Urothelium cell line (cell line): ENCODE measurements around the gene GLT6D1.
A peak's percentile ranks its signal among the peaks of the same experiment; 100 is the strongest.

Source experiments
- DNase-seq: peaks from one replicate; pipeline ENCODE4 v3.0.0; 2011; ENCODE audit warnings: low spot score, mixed read lengths
- FAIRE-seq: peaks from 2 replicates; lab custom pipeline; 2011; peaks lifted over from hg19 to GRCh38; lab: Jason Lieb, UNC

The GLT6D1 gene

DNA sequence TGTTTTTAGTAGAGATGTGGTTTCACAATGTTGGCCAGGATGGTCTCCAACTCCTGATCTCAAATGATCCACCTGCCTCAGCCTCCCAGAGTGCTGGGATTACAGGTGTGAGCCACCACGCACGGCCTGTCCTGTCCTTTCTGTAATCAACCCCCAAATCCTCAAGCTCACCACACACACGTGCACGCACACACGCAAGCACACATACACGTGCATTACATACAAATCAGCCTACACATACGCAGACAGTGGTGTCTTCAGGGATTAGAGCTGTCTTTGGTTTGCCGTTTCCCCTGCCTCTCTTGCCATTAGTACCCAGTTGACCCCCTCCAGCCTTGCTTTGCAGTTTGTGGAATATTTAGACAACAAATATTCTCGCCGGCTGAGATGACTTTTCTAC is 6.5 kb downstream of the GLT6D1 start:
- no peak for FAIRE-seq
- no peak for DNase-seq

DNA sequence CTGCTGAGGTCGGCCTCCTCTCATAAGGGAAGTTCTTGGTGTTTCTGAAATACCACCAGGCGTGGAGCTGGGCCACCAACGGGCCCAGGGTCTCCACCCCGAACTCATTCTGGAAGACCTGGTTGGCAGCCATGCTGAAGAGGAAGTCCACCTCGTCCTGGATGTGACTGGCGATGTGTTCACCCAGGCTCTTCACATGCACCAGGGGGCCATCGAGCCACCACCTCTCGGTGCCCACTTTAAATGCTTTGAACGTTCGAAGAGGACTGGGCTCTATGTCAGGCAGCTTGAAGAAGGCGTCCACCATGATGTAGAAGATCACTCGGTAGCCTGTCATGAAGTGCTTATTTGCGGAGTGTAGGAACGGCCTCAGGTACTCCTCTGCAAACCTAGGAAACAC is 15.1 kb downstream of the GLT6D1 start:
- DNase-seq (no peak), FAIRE-seq (no peak)

DNA sequence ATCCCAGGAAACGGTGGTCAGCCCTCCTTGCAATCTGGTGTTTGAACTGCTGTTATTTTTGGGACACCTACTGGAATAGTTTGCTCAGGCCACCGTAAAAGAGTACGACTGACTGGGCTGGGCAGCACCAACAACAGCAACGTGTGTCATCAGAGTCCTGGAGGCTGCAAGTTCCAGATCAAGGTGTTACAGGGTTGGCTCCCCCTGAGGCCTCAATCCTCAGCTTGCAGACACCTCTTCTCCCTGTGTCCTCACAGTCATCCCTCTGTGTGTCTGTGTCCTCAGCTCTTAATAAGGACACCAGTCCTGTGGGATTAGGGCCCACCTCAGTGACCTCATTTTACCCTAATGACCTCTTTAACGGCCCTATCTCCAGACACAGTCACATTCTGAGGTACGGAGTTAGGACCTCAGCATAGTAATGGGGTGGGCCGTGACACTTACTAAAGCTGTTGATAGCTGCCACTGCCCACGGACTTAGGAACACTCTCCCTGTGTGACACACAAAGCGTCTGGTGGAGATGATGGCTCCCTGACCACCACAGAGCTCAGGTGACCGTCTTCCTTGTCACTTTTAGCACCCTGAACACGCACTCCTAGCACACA is 16.8 kb downstream of the GLT6D1 start:
- no peak for DNase-seq
- FAIRE-seq = no peak

DNA sequence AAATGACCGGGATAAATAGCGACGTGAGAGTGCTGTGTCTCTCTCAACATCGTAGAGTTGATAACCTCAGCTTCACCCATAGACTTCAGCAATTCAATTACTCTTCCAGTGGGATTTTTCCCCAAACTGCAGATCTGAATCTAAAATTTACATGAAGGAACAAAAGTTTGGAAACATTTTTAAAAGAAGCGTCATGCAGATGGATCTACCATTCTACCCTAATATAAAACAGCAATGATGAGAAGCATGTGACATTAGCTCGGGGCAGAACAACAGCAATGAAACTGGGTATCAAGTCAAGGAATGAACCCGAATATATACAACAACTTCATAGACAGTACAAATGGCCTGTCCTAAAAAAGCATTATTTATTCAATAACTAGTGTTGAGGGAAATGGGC is 18.8 kb downstream of the GLT6D1 start:
- DNase-seq (no peak), FAIRE-seq (no peak)

DNA sequence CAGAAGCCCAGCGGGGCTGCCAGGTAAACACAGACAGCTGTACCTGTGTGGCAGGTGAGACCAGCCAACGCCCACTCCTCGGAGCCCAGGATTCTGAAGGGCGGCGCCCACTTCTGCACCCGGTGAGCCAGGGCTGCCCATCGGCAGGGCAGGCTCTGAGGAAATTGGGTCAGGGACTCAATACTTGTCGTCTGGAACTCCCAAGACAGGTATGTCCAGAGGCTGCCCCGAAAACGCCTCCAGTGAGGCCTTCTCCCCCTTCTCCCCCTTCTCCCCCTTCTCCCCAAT is 19.8 kb downstream of the GLT6D1 start:
- FAIRE-seq = no peak
- DNase-seq = no peak

DNA sequence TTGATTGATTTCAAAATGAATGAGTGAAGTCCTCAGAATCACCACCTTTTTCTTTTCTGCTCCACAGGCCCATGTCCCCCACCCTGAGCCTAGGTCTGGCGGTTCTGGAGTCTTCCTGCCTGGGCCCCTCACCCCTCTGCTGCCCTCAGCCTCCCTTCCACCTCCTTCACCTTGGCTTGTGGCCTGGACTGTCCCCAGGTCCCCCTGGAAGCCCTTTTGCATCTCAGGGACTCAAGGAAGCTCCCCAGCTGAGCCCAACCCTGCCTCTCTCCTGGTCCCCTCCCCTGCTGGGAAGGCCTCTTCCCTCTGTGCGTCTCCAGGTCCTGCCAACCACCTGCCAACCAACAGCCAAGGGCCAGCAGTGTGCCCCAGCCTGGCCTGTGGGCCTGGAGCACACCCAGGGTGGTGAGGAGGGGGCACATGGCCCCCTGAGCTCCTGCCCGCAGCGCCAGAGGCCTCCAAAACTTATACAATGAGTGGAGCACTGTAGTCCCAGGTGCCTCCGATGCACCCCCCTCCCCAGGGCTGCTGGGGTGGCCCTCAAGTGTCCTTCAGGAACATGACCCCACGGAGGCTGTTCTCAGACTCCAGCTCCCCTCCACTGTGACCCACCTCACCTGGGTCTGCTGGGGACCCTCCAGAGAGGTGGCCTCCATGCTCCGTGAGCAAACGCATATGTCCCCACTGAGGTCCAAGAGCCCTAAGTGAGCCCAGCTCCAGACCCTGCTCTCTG is 20.3 kb downstream of the GLT6D1 start:
- DNase-seq (no peak), FAIRE-seq (no peak)

DNA sequence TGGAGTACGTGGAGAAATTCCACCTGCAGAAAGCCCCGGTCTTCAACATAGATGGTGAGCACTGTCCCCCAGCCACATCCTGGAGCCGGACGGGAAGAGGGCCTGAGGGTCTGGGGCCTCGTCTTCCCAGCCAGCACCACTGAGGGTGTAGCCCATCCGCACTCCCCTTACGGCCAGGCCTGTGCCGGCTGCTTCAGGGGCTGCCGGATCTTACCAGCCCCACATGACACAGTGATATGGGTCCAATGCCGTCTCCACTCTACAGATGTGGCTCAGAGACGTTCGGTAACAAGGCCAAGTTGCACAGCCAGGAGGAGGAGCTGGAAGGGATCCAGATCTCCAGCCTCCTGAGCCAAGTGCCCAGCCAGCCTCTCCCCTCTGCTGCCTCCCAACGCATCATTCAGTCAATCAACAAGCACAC is 21.3 kb downstream of the GLT6D1 start:
- DNase-seq (no peak), FAIRE-seq (no peak)

DNA sequence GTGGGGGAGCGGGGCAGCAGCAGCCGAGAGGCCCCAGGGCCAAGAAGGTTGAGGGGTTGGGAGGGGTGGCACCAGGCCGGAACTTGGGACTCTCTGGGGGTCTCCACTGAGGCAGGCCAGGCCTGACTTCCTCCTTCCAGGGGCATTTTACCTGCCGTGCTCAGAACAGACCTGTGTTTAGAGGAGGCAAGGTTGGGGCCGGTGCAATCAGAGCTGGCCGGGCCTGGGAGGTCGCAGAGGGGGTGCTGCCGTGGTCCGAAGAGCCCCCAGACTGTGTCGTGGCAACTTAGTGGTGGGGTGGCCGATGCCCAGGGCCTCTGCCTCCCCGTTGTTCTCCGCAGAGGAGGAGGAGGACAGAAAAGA is 21.8 kb downstream of the GLT6D1 start:
- FAIRE-seq (no peak), DNase-seq (no peak)

DNA sequence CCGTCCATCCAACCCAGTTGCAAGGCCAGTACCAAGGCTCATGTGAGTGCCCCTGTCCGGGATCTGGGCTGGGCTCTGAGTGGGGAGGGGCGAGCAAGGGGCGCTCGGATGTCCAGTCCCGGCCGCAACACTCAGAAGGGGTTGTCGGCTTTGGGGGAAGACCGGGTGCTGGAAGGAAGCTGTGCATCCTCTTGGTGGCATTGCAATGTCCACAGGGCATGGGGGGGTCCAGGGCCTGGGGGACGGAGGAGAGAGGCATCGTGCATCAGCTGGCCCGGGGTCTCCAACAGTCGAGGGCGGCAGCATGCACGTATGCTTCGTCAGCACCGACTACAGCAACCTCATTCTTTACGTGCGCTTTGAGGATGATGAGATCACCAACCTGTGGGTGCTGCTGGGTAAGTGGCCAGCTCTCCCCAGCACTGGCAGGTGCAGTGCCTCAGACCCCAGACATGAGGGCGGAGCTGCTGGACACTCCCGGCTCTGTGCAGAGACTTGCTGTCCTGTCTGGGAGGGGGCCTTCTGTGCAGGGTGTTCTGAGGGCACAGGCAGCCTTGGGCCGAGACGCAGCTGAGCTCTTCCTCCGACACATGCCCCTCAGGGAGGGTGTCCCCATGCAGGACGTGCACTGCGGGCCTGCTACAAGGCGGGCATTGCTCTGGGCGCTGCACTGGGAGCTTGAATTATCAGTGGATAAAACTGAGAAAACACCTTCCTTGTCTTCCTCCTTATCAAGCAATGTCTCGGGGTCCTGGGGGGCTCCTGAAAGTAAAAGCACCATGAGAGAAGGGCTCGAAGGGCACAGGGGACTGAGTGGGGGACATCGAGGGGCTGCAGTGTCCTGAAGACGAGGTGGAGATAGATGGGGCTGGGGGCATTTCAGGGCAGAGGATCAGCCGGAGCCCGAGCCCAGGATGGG is 22.5 kb downstream of the GLT6D1 start:
- no peak for FAIRE-seq
- DNase-seq = no peak

DNA sequence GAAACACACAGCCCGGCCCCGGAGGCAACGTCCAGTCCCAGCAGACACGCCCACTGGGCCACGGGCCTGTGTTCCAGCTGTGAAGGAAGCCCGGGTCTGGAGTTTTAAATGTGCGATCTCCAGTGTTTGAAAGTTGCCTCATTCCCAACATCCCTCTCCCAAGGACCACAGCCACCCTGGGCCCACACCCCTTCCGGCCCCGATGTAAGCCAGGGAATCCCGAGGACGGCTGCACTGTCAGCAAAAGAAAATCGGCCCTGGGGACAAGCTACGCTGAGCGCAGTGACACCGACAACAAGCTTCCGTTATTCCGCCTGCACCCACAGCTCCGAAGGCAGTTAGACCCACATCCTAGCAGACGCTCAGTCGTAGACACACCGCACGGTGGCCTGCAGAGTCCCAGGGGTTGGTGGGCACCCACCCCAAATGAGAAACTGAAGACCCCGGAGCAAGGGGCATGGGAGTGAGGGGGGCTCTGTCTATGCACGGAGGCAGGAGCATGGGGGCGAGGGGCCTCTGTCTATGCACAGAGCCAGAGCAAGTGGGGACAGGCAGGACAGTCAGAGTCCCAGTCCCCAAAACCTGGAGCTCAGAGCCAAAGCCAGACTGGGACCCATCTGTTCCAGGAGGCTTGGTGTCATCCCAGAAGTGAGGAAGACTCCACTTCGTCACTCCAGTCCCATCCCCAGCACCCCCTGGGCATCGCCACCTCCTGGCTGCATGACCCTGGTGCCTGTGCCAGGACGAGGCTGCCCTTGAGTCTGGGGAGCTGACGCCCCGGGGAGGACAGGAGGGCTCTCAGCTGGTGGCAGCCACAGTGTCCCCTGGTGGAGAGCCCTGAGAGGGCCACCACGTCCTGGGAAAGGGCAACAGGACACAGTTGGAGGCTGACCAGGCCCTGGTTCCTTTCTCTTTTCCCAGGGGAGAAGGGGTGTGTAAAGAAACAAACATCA is 23.4 kb downstream of the GLT6D1 start:
- DNase-seq (no peak), FAIRE-seq (no peak)

DNA sequence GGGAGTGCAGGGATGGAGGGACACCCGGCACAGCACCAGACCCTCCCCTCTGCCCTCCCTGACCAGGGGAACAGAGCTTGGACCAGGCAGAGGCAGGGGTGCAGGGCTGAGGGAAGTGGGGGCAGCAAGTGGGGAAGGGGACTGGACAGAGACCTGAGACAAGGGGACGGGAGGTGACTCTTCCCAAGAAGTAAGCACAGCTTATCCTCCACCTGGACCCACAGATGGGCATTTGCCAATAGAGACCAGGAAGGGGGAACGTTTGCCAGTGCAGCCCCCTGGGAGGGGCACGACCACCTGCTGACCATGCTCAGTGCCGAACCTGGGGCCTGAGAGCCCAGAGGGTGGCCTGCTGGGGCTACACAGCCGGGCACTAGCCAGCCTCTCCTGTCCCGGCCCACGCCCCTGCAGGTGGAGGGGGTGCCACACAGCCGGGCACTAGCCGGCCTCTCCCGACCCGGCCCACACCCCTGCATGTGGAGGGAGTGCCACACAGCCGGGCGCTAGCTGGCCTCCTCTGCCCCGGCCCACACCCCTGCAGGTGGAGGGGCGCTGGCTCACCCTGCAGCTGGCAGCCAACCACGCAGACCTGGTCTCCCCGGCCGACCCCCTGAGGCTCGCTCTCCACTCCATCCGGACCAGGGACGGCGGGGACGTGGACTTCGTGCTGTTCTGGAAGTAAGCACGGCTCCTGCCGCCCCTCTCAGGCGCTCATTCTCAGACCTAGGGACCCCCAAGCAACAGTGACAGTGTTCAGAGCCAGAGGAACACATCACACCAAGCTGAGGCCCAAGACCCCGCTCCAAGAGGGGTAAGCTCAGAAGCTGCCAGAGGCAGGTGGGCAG is 24.3 kb downstream of the GLT6D1 start:
- no peak for DNase-seq

DNA sequence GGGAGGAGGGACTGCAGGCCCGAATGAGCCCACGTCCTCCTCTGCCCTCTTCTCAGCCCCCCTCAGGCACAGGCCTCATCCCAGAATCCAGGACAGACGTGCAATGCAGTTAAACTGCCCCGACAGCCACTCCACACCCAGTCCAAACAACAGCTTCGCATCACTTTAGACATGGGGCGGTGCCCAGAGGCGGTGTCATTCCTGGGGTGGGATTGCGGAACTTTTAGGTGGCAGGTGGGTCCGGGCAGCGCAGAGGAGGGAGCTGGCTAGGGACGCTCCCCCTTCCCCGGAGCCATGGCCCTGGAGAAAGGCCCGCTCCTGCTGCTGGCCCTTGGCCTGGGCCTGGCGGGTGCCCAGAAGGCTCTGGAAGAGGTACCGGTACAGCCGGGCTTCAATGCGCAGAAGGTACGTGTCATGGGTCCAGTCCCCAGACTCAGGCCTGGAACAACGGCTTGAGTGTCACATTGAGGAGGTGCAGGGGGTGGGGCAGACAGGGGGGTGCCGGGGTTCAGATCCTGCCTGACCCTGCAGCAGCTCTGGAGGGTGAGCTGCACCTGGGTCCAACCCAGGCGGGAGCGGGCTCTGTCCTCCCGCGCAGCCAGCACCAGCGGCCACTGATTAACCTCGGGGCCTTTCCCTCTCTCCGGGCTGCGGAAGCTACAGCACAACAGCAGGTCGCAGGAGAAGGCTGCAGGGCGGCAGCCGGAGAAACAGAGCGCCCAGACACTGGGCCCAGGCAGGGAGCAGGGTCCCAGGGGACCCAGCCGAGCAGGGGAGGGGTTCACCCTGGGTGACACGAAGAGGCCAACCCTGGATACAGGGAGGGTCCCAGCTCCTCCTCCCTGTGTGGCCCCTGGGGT is 25.2 kb downstream of the GLT6D1 start:
- no peak for FAIRE-seq

More for the DNA sequence above, 24.3 kb downstream of the GLT6D1 start:
- no peak for FAIRE-seq

DNA sequence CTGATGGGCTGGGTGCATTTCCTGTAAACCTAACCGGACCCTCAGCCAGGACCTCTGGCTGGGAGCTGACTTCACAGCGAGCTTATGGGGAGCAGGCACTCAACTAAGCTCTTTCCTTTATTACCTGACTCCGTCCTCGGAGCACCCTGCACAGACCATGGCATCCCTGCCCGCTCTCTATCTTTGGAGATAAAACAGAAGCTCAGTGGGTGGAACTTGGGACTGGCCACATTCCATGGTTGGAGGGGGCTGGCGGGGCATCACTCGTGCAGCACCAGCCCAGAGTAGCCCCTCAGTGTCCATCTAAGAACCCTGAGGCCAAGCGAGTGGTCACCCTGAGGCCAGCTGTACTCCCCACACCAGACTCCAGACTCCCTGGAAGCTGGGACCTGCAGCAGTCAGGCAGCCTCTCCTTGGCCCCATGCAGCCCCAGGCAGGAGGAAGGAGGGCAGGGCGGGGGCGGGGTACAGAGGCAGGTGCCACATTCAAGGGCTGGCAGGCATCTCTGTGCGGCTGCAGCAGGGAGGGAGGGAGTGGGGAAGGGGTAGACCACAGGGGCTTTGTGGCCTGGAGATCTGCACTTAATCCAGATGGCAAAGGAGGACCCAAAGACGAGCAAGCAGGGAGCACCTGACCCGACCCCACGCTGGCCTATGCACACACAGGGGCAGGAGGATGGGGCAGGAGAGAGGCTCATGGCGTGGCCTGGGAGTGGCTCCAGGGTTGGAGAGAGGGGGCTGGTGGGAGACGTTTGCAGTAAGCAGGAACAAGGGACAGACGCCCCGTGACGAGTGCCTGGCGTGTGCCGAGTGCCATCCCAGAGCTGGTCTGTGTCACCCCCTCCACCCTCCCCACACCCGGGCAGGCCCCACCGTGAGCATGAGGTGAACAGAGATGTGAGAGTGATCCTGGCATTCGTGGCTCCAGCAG is 26.1 kb downstream of the GLT6D1 start:
- FAIRE-seq = no peak
- no peak for DNase-seq

More for the DNA sequence above, 25.2 kb downstream of the GLT6D1 start:
- DNase-seq = no peak

DNA sequence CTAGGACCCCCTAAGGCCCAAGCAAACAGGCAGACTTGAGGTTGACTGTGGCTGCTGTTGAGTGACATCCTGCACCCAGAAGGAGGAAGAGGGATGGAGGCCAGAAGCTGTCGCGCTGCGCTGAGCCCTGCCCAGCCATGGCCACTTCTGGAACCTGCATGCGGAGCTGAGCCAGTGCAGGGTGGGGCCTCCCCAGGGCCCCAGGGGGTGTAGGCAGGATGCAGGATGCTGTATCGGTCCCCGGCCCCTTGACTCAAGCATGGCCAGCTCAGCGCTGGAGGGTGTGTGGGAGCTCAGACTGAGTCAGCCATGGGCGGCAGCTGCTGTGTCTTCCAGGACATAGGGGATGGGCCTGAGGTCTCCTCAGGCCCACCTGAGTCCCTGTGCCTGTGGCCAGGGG is 26.9 kb downstream of the GLT6D1 start:
- FAIRE-seq (no peak), DNase-seq (no peak)

DNA sequence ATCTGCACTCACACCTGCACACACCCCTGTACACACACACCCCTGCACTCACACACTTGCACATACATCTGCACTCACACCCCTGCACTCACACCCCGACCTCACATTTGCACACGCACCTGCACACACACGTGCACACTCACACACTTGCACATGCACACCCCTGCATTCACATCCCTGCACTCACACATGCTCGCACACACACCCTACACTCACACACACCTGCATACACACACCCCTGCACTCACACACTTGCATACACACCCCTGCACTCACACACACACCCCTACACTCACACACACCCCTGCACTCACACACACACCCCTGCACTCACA is 27.5 kb downstream of the GLT6D1 start:
- FAIRE-seq = peak; percentile 86

DNA sequence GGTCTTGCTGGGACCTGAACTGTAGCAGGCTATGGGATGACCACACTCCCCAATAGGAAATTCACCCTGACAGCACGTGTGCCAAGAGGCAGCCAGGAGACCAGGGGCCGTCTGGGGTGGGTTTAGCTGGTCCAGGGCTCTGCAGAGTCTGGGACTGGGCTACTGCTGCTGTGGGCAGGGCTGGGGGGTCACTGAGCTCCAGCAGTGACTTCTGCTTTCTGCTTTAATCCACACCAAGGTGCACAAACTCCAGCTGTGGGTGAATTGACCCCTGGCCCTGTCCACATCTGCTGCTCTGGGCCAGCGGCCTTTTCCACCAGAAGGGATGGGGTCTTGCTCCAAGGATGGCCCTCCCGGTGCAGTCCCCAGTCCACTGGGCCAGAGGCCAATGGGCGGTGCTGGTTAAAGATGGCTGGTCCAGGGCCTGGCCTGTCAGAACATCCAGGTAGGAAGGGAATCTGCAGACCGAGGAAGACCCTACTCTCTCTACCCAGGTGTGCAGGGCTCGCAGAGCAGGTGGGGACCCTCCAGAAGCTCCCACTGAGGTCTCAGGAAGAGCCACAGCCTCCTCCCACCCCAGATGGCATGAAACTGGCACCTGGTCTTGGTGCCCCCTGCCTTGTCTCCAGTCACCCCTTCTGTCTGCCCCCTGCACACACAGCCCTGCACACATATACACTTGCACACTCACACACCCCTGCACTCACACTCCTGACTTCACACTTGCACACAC is 28.0 kb downstream of the GLT6D1 start:
- DNase-seq (no peak), FAIRE-seq (no peak)

More for the DNA sequence above, 27.5 kb downstream of the GLT6D1 start:
- no peak for DNase-seq
